Measurements from ENCODE around the gene PCGF1.
"Not testable (repeated sequence)": the region's sequence is repeated elsewhere in the genome, so short reads cannot be mapped to it uniquely, and the experiment has no call there.

Gene PCGF1

GRCh38 chr2:74471332-74472065, 36.0 kb downstream of the PCGF1 start:
- no peak for DNase-seq

GRCh38 chr2:74470742-74471141, 36.8 kb downstream of the PCGF1 start:
- not testable (repeated sequence) for DNase-seq

- no peak for DNase-seq
Observed at GRCh38 chr2:74464406-74464805, 43.1 kb downstream of the PCGF1 start.

GRCh38 chr2:74462786-74463105, 44.7 kb downstream of the PCGF1 start:
- no peak for DNase-seq

- DNase-seq: no peak
Observed at GRCh38 chr2:74462054-74462785, 45.3 kb downstream of the PCGF1 start.

- DNase-seq: no peak
Observed at GRCh38 chr2:74461187-74462053, 46.1 kb downstream of the PCGF1 start.

- DNase-seq: not testable (repeated sequence)
Observed at GRCh38 chr2:74460187-74460586, 47.3 kb downstream of the PCGF1 start.

- not testable (repeated sequence) for DNase-seq
Observed at GRCh38 chr2:74459503-74460118, 47.9 kb downstream of the PCGF1 start.

GRCh38 chr2:74458938-74459363, 48.5 kb downstream of the PCGF1 start:
- no peak for DNase-seq

- peak; percentile 99 for DNase-seq
Observed at GRCh38 chr2:74458132-74458937, 49.2 kb downstream of the PCGF1 start, which contains the start of gene WBP1. Gene WBP1, plus strand, starts transcription at chr2:74458438. Its CDS starts 165 bp downstream, at chr2:74458603.

- peak; percentile 87 for DNase-seq
Observed at GRCh38 chr2:74457549-74458131, 49.9 kb downstream of the PCGF1 start.

- no peak for DNase-seq
Observed at GRCh38 chr2:74457129-74457548, 50.4 kb downstream of the PCGF1 start.

Data from NK-92 treated with Interleukin-12 subunit alpha and Interleukin-12 subunit beta, amount 100 ng/mL, for 24 hours (cell line).